Measurements from ENCODE around the gene ALDH8A1. TPM values are rescaled to one million over a fixed set of nuclear protein-coding genes. Genes with fewer than 3 reads are reported as not detected.

Gene ALDH8A1
- total and polyA plus RNA-seq, 2 of the 8 experiments (the other 6 are each of a cell fraction or from before 2014, with no cell fraction given) = 0.08 to 0.28 TPM

- Histone ChIP-seq H3K14ac (ENCODE audit: insufficient read length) (no peak overlapping the region), H2AK5ac (ENCODE audit: low read depth, low read length) (no peak overlapping the region), H3K4ac (replicated peaks; ENCODE audit: insufficient read length, low read depth, low read length) (no peak overlapping the region), H3K79me1 (ENCODE audit: low read depth, low read length) (no peaks in the 10 kb centered on the region), H3K4me3 (ENCODE audit: extremely low read depth in 1 of 4, insufficient read depth in 2 of 4, low read depth in 3 of 4, low read length in 4 of 4) (no peak overlapping the region), H4K8ac (ENCODE audit: extremely low read depth, insufficient read depth, low read length) (no peak overlapping the region), H3K9ac (replicated peaks in 1 of 4; ENCODE audit: extremely low read depth in 1 of 4, low read depth in 3 of 4, low read length in 3 of 4) (no peak overlapping the region), H2BK5ac (ENCODE audit: low read depth, low read length) (no peak overlapping the region), H4K91ac (replicated peaks; ENCODE audit: insufficient read length, low read length) (no peak overlapping the region), H2BK12ac (ENCODE audit: low read depth, low read length) (no peak overlapping the region), H3K4me1 (replicated peaks in 1 of 4; ENCODE audit: control insufficient read depth in 3 of 4, insufficient read depth in 4 of 4, low read length in 3 of 4) (no peaks in the 10 kb centered on the region), H2BK15ac (ENCODE audit: low read length) (no peak overlapping the region), H2BK20ac (ENCODE audit: low read length) (no peak overlapping the region), H3K27me3 (replicated peaks in 1 of 4; ENCODE audit: control insufficient read depth in 3 of 4, extremely low read depth in 1 of 4, insufficient read depth in 3 of 4, low read length in 3 of 4) (no peaks in the 10 kb centered on the region), H3K56ac (replicated peaks; ENCODE audit: insufficient read length, low read depth, low read length) (no peak overlapping the region), H4K5ac (ENCODE audit: insufficient read length, low read depth, low read length) (no peak overlapping the region), H3K23ac (ENCODE audit: insufficient read length) (no peak overlapping the region), H3K9me3 (ENCODE audit: insufficient read depth in 2 of 2, low read depth in 1 of 2, low read length in 1 of 2) (0 out of 4 replicates have a peak, but pooled peaks cover 0 to 2% of the 10 kb centered on the region in 2 experiments), H2AFZ (ENCODE audit: low read length) (no peak overlapping the region), H3K18ac (ENCODE audit: extremely low read depth, low read length) (no peak overlapping the region), H2BK120ac (replicated peaks; ENCODE audit: low read depth, low read length) (no peak overlapping the region), H3K4me2 (ENCODE audit: insufficient read depth in 1 of 2, low read depth in 2 of 2, low read length in 2 of 2) (no peak overlapping the region), H3K23me2 (ENCODE audit: low read depth, low read length) (no peaks in the 10 kb centered on the region), H3K36me3 (ENCODE audit: control insufficient read depth in 2 of 4, insufficient read depth in 4 of 4, low read length in 3 of 4) (peaks cover 0 to 13% (median 6%) of the 10 kb centered on the region in 4 experiments; a peak in 3 of 8 replicates), H3K27ac (ENCODE audit: low read depth, low read length) (no peak overlapping the region), H4K20me1 (replicated peaks in 1 of 2; ENCODE audit: control insufficient read depth in 1 of 2, insufficient read depth in 2 of 2, low read length in 2 of 2) (no peaks in the 10 kb centered on the region), H3K79me2 (ENCODE audit: control insufficient read depth in 1 of 2, insufficient read depth in 2 of 2, low read length in 2 of 2) (no peaks in the 10 kb centered on the region)
- ChIA-PET POLR2A (ENCODE audit: partially characterized antibody) (no interaction called here), CTCF (ENCODE audit: partially characterized antibody) (no interaction called here)
- DNase-seq (ENCODE audit: low read depth in 1 of 2, low spot score in 2 of 2) (no peak), FAIRE-seq (no peak)
- no peak for TF ChIP-seq YY1 (IDR thresholded peaks at IDR 0.05; ENCODE audit: low read depth, low read length)
- TF ChIP-seq MAFK (IDR thresholded peaks at IDR 0.05; ENCODE audit: low read depth, low read length) = no peak
- no peak for TF ChIP-seq KDM4A (IDR thresholded peaks at IDR 0.05; ENCODE audit: low read depth, low read length, severe bottlenecking)
- TF ChIP-seq RAD21 (IDR thresholded peaks at IDR 0.05 in 1 of 2, conservative IDR thresholded peaks at IDR 0.05 in 1 of 2; ENCODE audit: low read depth in 2 of 2, low read length in 2 of 2) = no peak
- no peak for TF ChIP-seq GTF2F1 (IDR thresholded peaks at IDR 0.05; ENCODE audit: borderline replicate concordance, low read depth, low read length)
- TF ChIP-seq POU5F1 (IDR thresholded peaks at IDR 0.05; ENCODE audit: low read depth, low read length) = no peak
Observed at GRCh38 chr6:134962421-134962820, 12.5 kb upstream of the ALDH8A1 start.
